Gastrocnemius medialis (tissue), 4 donors: ENCODE results near the gene GNB1L. TPM values are rescaled to one million over a fixed set of nuclear protein-coding genes. Genes with fewer than 3 reads are reported as not detected.

Experiments
- ATAC-seq, 2 donors: fragments of 150-250 bp; one replicate each; pipeline ENCODE4 v1.9.1; 2016
- DNase-seq, 2 donors: peaks; one replicate each; pipeline ENCODE4 v3.0.0-alpha.2; 2019
- H3K27ac ChIP-seq, 4 donors: fragments of 200-600 bp; sonication (generic); 1 replicate in 1 of 4; 2 replicates in 3 of 4; pipeline ENCODE4 v1.5.1; 2016 to 2018; ENCODE audit warnings: mild to moderate bottlenecking in 2 of 4, moderate library complexity in 1 of 4
- H3K27me3 ChIP-seq, 3 donors: fragments of 200-600 bp; sonication (generic) in 2 of 3; 1 replicate in 1 of 3; 2 replicates in 2 of 3; pipeline versions ENCODE4 v1.5.1 to v1.6.0; 2016 to 2019; ENCODE audit warnings: mild to moderate bottlenecking in 1 of 3, moderate library complexity in 1 of 3
- H3K36me3 ChIP-seq, 2 donors: fragments of 200-600 bp; sonication (generic) in 1 of 2; one replicate each; pipeline ENCODE4 v1.5.1; 2017 to 2018
- H3K4me1 ChIP-seq, 2 donors: fragments of 200-600 bp; sonication (generic) in 1 of 2; one replicate each; pipeline ENCODE4 v1.5.1; 2016 to 2017; ENCODE audit warnings: mild to moderate bottlenecking in 2 of 2
- H3K4me3 ChIP-seq, 4 donors: fragments of 200-600 bp; sonication (generic) in 3 of 4; 1 replicate in 1 of 4; 2 replicates in 3 of 4; pipeline ENCODE4 v1.5.1; 2016 to 2019; ENCODE audit warnings: mild to moderate bottlenecking in 2 of 4
- H3K9me3 ChIP-seq, 3 donors: fragments of 200-600 bp; sonication (generic) in 2 of 3; 1 replicate in 1 of 3; 2 replicates in 2 of 3; pipeline ENCODE4 v1.5.1; 2016 to 2019
- POLR2A ChIP-seq, 2 donors: fragments of 450-650 bp; IDR thresholded peaks; one replicate each; pipeline ENCODE4 v1.6.1; 2017; ENCODE audit warnings: antibody characterized with exemption in 2 of 2, mild to moderate bottlenecking in 2 of 2, moderate library complexity in 2 of 2
- in situ Hi-C, 4 donors: fragments of 200-750 bp; cut with MboI; loops; one replicate each; pipeline versions ENCODE4 v1.15.0 to v1.8.0; 2017; ENCODE audit warnings: low sequenced_read_pairs in 4 of 4
- intact Hi-C: fragments of 100-400 bp; cut with DNase I; formaldehyde crosslinking; loops from one replicate; pipeline ENCODE4 v1.15.1; 2023; ENCODE audit warnings: low total_unique reads
- total RNA-seq, 4 donors: library from RNA; depleted of rRNA; stranded (reverse); fragments of >200 nt; gene quantifications; one replicate each; pipeline versions ENCODE4 v1.1.0 to v1.2.3, GENCODE V29; 2016
- TF ChIP-seq, protein P1 (sequence below), 5 experiments: fragments of 450-650 bp in 3 of 5; fragments of 200-600 bp in 2 of 5; sonication (generic) in 2 of 5; IDR thresholded peaks in 4 of 5; conservative IDR thresholded peaks in 1 of 5; 1 replicate in 4 of 5; 2 replicates in 1 of 5; pipeline ENCODE4 v1.5.1; 2016 to 2019; ENCODE audit warnings: antibody characterized with exemption in 5 of 5, mild to moderate bottlenecking in 3 of 5, moderate library complexity in 3 of 5

GNB1L gene
- total RNA-seq, 4 donors from 2014 or later = 4.4 to 9.6 (median 6.7) TPM

DNA sequence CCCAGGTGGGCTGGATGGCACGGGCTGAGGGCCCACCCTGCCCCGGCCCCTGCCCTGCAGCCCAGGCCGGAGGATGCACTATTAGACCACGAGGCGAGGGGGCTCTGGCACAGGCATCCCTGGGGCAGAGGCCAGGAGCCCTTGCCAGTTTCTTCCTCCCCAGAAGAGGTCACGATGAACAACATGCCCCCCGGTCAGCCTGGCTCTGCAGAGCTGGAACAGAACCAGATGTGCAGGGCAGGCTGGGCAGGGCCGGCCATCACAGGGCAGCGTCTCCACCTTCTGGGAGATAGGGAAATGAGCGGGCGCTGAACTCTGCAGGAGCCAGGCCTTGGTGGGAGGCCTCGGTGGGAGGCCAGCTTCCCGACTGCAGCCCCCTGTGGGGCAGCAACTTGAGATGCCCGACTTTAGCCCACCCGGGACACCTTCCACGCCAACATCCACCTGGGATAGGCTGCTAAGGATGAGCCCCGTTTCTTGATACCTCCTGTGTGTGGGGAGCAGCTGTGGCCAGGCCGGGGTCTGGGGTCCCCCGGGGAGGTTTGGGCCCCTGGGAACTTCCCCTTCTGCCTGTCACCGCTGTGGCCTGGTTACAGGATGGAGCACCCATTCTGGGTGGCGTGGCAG lies 21.8 kb upstream of the GNB1L start:
- in situ Hi-C loops (no loop called here), intact Hi-C loops (no loop called here)
- no peaks in the 10 kb centered on the region for H3K9me3 ChIP-seq
- H3K27ac ChIP-seq = no peak overlapping the region
- H3K4me1 ChIP-seq = no peaks in the 10 kb centered on the region
- no peak for TF ChIP-seq POLR2A (IDR thresholded peaks at IDR 0.05)
- TF ChIP-seq, protein P1, sequence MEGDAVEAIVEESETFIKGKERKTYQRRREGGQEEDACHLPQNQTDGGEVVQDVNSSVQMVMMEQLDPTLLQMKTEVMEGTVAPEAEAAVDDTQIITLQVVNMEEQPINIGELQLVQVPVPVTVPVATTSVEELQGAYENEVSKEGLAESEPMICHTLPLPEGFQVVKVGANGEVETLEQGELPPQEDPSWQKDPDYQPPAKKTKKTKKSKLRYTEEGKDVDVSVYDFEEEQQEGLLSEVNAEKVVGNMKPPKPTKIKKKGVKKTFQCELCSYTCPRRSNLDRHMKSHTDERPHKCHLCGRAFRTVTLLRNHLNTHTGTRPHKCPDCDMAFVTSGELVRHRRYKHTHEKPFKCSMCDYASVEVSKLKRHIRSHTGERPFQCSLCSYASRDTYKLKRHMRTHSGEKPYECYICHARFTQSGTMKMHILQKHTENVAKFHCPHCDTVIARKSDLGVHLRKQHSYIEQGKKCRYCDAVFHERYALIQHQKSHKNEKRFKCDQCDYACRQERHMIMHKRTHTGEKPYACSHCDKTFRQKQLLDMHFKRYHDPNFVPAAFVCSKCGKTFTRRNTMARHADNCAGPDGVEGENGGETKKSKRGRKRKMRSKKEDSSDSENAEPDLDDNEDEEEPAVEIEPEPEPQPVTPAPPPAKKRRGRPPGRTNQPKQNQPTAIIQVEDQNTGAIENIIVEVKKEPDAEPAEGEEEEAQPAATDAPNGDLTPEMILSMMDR (IDR thresholded peaks at IDR 0.05 in 4 of 5, conservative IDR thresholded peaks at IDR 0.05 in 1 of 5) = no peak
- no peak overlapping the region for H3K4me3 ChIP-seq
- H3K27me3 ChIP-seq = no peaks in the 10 kb centered on the region
- ATAC-seq = no peak
- peak in 1 of 2 donors; percentile 6 for DNase-seq
- H3K36me3 ChIP-seq = no peaks in the 10 kb centered on the region

DNA sequence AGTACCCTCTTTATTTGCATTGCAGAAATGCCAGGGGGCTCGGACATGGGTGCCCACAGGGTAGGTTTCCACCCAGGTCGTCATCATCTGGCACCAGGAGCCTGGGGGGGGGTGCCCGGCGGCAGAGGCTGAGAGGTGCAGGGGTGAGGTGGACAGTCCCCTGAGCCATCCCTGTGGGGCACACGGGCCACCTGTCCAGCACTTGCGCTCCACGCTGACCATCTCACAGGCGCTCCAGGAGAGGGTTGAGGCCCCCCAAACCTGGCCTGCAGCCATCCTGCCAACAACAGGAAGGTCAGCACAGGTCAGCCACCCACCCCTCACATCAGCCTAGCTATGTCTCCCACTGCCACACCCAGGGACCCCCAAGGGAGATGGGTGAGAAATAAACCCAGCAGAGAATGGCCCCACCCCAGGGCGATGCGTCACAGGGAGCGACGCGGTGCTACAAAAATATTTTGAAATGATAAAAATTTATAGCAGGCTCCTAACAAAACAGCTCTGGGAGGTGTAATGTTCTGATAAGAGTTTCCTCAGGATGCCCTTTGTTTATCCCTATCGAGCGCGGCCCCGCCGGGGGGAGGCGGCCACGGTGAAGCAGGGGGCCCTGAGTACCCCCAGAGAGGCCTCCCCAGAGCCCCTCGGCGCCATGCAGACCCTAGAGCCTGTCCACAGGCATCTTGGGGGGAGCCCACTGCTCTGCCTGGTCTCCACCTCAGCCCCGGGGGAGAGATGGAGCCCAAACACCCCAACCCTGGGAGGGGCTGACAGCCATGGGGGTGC lies 21.0 kb upstream of the GNB1L start:
- Histone ChIP-seq H3K27ac (no peak overlapping the region), H3K4me3 (no peak overlapping the region), H3K9me3 (no peaks in the 10 kb centered on the region), H3K27me3 (no peaks in the 10 kb centered on the region), H3K36me3 (no peaks in the 10 kb centered on the region), H3K4me1 (no peaks in the 10 kb centered on the region)
- in situ Hi-C loops (no loop called here), intact Hi-C loops (no loop called here)
- DNase-seq (peak in 1 of 2 donors; percentile 10), ATAC-seq (no peak)
- TF ChIP-seq, protein P1 (IDR thresholded peaks at IDR 0.05 in 4 of 5, conservative IDR thresholded peaks at IDR 0.05 in 1 of 5) = no peak
- no peak for TF ChIP-seq POLR2A (IDR thresholded peaks at IDR 0.05)

DNA sequence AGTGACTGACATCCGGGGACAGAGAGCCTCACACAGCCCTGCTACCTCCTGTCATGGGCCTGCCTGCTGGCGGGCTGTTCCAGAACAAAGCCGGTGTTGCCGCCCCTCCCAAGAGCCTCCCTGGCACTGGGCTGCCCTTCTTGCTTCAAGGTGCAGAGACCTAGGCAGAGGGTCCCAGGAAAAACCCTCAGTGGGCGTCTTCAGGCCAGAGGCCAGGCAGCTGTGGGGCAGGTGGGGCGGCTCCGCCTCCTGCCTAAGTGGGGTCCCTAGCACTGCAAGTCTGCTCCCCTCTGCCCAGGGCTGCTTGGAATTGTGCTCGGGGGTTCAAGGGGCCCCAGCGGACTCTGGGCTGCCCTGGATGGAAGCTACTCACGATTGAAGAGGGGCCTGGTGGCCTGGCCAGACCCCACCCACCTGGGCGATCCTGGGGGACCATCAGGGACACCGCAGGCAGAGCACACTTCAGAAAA lies 20.4 kb upstream of the GNB1L start:
- no peaks in the 10 kb centered on the region for H3K4me1 ChIP-seq
- DNase-seq (peak in 1 of 2 donors; percentile 4), ATAC-seq (no peak)
- intact Hi-C loops = no loop called here
- TF ChIP-seq POLR2A (IDR thresholded peaks at IDR 0.05) = no peak
- TF ChIP-seq, protein P1 (IDR thresholded peaks at IDR 0.05 in 4 of 5, conservative IDR thresholded peaks at IDR 0.05 in 1 of 5) = no peak
- no peak overlapping the region for H3K27ac ChIP-seq
- H3K4me3 ChIP-seq = no peak overlapping the region
- no peaks in the 10 kb centered on the region for H3K27me3 ChIP-seq
- in situ Hi-C loops = no loop called here
- H3K9me3 ChIP-seq = no peaks in the 10 kb centered on the region
- no peaks in the 10 kb centered on the region for H3K36me3 ChIP-seq

DNA sequence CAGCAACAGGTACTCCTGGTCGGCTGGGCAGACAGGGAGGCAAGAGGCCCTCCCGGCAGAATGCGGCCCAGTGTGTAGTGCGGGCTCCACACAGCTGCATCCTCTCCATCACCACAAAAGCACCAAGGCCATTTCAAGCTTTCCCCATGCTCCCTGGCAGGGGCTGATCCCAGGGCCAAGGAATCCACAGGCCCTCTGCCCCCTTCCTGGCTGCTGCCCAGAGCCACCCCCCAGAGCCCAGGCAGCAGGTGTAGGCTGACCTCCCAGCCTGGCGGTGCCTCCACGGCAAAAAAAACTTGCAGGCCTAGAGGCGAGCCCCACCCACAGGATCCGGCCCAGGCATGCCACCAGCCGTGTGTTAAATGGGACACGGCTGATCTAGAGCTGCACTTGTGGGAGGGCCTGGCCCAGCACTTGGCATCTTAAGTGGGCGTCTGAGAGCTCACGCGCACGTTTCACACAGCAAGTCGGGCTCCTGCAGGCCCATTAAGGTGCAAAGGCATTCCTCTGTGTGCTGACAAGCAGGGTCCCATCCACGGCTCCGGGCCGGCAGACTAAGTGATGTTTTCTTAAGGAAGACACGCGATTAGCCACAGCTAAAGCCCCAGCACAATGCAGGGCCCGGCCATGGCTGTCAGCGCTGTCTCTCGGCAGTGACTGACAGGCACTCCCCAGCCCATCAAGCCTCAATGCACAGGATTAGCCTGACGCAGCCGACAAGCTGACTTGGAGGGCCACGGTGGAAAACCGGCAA lies 19.8 kb upstream of the GNB1L start:
- in situ Hi-C loops (no loop called here), intact Hi-C loops (no loop called here)
- no peaks in the 10 kb centered on the region for H3K9me3 ChIP-seq
- no peaks in the 10 kb centered on the region for H3K36me3 ChIP-seq
- peak in 1 of 2 donors; percentile 8 for DNase-seq
- TF ChIP-seq POLR2A (IDR thresholded peaks at IDR 0.05) = no peak
- TF ChIP-seq, protein P1 (IDR thresholded peaks at IDR 0.05 in 4 of 5, conservative IDR thresholded peaks at IDR 0.05 in 1 of 5) = no peak
- no peaks in the 10 kb centered on the region for H3K27me3 ChIP-seq
- no peaks in the 10 kb centered on the region for H3K4me1 ChIP-seq
- no peak overlapping the region for H3K4me3 ChIP-seq
- no peak for ATAC-seq
- H3K27ac ChIP-seq = no peak overlapping the region
